HepG2 (cell line): ENCODE measurements around the gene ATP6V1G2. TPM values are rescaled to one million over a fixed set of nuclear protein-coding genes. Genes with fewer than 3 reads are reported as not detected.
A peak's percentile ranks its signal among the peaks of the same experiment; 100 is the strongest.

Experiments used
- ADNP ChIP-seq: sonication (generic); formaldehyde crosslinking; IDR thresholded peaks from 2 replicates; pipeline ENCODE4 v1.4.0; 2020; ENCODE audit warnings: missing genetic modification reagents
- EP300 ChIP-seq, 3 experiments: sonication (generic) in 1 of 3; formaldehyde crosslinking in 1 of 3; IDR thresholded peaks; 2 replicates each; pipeline versions ENCODE4 v1.5.1 to v1.6.1; 2011 to 2020; ENCODE audit warnings: low read depth in 2 of 3, low read length in 2 of 3, borderline replicate concordance in 1 of 3, improper control_type of control experiment in 1 of 3, mild to moderate bottlenecking in 1 of 3, missing genetic modification reagents in 1 of 3, moderate library complexity in 1 of 3
- HES4 ChIP-seq: sonication (generic); formaldehyde crosslinking; IDR thresholded peaks from 2 replicates; pipeline ENCODE4 v1.9.0; 2021; ENCODE audit warnings: mild to moderate bottlenecking, missing genetic modification reagents, borderline replicate concordance
- MYNN ChIP-seq: sonication (generic); formaldehyde crosslinking; IDR thresholded peaks from 2 replicates; pipeline ENCODE4 v1.4.0; 2020; ENCODE audit warnings: mild to moderate bottlenecking, low read depth, missing genetic modification reagents
- NR1H2 ChIP-seq: sonication (generic); formaldehyde crosslinking; IDR thresholded peaks from 2 replicates; pipeline ENCODE4 v1.8.1; 2022; ENCODE audit warnings: low read depth, missing genetic modification reagents, borderline replicate concordance
- PHF5A ChIP-seq: IDR thresholded peaks from one replicate; pipeline ENCODE4 v1.6.1; 2018; ENCODE audit warnings: low read depth, missing genetic modification reagents; ENCODE audit not compliant: unreplicated experiment
- ZFP36L1 ChIP-seq: sonication (generic); formaldehyde crosslinking; IDR thresholded peaks from 2 replicates; pipeline ENCODE4 v1.8.0; 2022; ENCODE audit warnings: mild to moderate bottlenecking, missing genetic modification reagents, moderate library complexity
- ZNF333 ChIP-seq: sonication (generic); formaldehyde crosslinking; IDR thresholded peaks from 2 replicates; pipeline ENCODE4 v1.4.0; 2020; ENCODE audit warnings: mild to moderate bottlenecking, missing genetic modification reagents, borderline replicate concordance
- polyA plus RNA-seq, 8 experiments: library from polyadenylated mRNA; depleted of rRNA in 3 of 8; stranded (reverse) in 7 of 8; unstranded in 1 of 8; fragments of >200 nt; fragmentation: Illumina TruSeq in 4 of 8; extraction: Trizol in 4 of 8; gene quantifications; 2 replicates each; pipeline versions ENCODE4 v1.2.1 to v1.2.3, GENCODE V29; 2011 to 2016; ENCODE audit warnings: low read depth in 4 of 8, missing spikeins in 1 of 8, mixed read lengths in 1 of 8; ENCODE audit not compliant: insufficient read depth in 1 of 8
- total RNA-seq, 5 experiments: library from RNA; depleted of rRNA; stranded (reverse); fragments of >200 nt; fragmentation: Illumina TruSeq; extraction: Trizol; gene quantifications; 2 replicates each; pipeline ENCODE4 v1.2.3, GENCODE V29; 2016; ENCODE audit warnings: low read depth in 1 of 5
- TF ChIP-seq, protein P1 (sequence below): IDR thresholded peaks from 2 replicates; pipeline ENCODE4 v1.4.0; 2020; ENCODE audit warnings: mild to moderate bottlenecking, missing genetic modification reagents
- TF ChIP-seq, protein P2 (sequence below): sonication (generic); formaldehyde crosslinking; IDR thresholded peaks from 2 replicates; pipeline ENCODE4 v1.8.0; 2022; ENCODE audit warnings: missing genetic modification reagents, low read depth, mild to moderate bottlenecking, borderline replicate concordance
- TF ChIP-seq, protein P3 (sequence below): sonication (generic); formaldehyde crosslinking; IDR thresholded peaks from 2 replicates; pipeline ENCODE4 v1.8.1; 2023; ENCODE audit warnings: mild to moderate bottlenecking, missing genetic modification reagents
- TF ChIP-seq, protein P4 (sequence below): sonication (generic); formaldehyde crosslinking; IDR thresholded peaks from 2 replicates; pipeline ENCODE4 v1.4.0; 2020; ENCODE audit warnings: mild to moderate bottlenecking, missing genetic modification reagents

ATP6V1G2 gene
- total and polyA plus RNA-seq, 2 of the 13 experiments (the other 11 are each of a cell fraction or from before 2014, with no cell fraction given): 0.27 to 0.83 TPM

DNA sequence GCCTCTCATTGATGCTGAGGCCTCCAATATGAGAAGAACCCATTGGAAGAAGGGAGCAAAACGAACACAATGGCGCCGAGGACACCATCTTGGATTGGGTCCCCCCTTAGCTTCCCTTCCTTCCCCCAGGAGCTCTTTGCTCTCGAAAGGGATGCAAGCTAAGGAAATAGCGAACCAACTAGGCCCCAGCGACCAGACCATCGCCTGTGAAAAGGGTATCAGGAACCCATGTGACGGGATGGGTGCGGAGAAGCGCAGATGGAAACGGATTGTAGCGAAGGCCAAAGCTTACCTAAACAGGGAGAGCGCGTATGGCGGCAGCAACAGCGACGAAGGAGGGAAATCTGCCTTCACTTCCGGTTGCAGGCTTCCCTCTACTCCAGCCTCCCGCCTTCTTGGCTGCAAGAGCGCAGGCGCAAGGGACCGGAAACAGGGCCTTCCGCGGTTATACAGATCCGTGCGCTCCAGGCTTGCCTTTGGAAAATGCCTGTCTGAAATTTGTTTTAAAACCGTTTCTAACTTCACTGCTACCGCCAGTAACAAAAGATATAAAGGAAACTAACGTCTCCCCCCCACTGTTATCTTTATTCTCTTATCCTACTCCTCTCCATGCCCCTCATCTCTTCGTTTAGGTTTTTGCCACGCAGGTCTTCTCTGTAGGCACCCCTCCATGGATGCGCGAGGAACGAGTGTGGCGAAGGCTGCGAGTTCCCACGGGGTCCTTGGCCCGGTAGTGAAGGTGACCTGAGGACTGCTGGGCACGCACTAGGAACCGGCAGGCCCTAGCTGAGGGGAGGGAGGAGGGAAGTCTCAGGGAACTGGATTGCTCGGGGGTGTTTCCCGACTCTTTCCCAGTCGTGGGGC is 4.5 kb downstream of the ATP6V1G2 start, which contains the start of gene DDX39B (continued):
- TF ChIP-seq, protein P1, sequence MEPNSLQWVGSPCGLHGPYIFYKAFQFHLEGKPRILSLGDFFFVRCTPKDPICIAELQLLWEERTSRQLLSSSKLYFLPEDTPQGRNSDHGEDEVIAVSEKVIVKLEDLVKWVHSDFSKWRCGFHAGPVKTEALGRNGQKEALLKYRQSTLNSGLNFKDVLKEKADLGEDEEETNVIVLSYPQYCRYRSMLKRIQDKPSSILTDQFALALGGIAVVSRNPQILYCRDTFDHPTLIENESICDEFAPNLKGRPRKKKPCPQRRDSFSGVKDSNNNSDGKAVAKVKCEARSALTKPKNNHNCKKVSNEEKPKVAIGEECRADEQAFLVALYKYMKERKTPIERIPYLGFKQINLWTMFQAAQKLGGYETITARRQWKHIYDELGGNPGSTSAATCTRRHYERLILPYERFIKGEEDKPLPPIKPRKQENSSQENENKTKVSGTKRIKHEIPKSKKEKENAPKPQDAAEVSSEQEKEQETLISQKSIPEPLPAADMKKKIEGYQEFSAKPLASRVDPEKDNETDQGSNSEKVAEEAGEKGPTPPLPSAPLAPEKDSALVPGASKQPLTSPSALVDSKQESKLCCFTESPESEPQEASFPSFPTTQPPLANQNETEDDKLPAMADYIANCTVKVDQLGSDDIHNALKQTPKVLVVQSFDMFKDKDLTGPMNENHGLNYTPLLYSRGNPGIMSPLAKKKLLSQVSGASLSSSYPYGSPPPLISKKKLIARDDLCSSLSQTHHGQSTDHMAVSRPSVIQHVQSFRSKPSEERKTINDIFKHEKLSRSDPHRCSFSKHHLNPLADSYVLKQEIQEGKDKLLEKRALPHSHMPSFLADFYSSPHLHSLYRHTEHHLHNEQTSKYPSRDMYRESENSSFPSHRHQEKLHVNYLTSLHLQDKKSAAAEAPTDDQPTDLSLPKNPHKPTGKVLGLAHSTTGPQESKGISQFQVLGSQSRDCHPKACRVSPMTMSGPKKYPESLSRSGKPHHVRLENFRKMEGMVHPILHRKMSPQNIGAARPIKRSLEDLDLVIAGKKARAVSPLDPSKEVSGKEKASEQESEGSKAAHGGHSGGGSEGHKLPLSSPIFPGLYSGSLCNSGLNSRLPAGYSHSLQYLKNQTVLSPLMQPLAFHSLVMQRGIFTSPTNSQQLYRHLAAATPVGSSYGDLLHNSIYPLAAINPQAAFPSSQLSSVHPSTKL (CRISPR knock-in tag): no peak; the same call in 1 of the 2 replicates
- TF ChIP-seq ZFP36L1 (CRISPR knock-in tag) (peak; percentile 73; the same call in 1 of the 2 replicates), MYNN (CRISPR knock-in tag) (0 out of 2 replicates have a peak, but pooled peaks have one; percentile 25), NR1H2 (no peak), HES4 (peak; percentile 91), ADNP (CRISPR knock-in tag) (no peak), EP300 (IDR thresholded peaks at IDR 0.05; ENCODE audit: low read depth in 2 of 2, low read length in 2 of 2) (peak; percentile 33 to 60; a peak in 2 of 4 replicates), EP300 (CRISPR knock-in tag; IDR thresholded peaks at IDR 0.05; ENCODE audit: borderline replicate concordance) (peak; percentile 40; the same call in 1 of the 2 replicates), PHF5A (no peak), ZNF333 (CRISPR knock-in tag) (peak; percentile 95)
- TF ChIP-seq, protein P2, sequence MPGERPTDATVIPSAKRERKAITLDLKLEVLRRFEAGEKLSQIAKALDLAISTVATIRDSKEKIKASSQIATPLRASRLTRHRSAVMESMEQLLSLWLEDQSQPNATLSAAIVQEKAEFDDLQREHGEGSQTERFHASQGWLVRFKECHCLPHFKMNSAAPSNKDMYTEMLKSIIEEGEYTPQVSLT (CRISPR knock-in tag): peak; percentile 56; the same call in 1 of the 2 replicates
- TF ChIP-seq, protein P3, sequence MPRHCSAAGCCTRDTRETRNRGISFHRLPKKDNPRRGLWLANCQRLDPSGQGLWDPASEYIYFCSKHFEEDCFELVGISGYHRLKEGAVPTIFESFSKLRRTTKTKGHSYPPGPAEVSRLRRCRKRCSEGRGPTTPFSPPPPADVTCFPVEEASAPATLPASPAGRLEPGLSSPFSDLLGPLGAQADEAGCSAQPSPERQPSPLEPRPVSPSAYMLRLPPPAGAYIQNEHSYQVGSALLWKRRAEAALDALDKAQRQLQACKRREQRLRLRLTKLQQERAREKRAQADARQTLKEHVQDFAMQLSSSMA (CRISPR knock-in tag): peak; percentile 61; the same call in 1 of the 2 replicates
- TF ChIP-seq, protein P4, sequence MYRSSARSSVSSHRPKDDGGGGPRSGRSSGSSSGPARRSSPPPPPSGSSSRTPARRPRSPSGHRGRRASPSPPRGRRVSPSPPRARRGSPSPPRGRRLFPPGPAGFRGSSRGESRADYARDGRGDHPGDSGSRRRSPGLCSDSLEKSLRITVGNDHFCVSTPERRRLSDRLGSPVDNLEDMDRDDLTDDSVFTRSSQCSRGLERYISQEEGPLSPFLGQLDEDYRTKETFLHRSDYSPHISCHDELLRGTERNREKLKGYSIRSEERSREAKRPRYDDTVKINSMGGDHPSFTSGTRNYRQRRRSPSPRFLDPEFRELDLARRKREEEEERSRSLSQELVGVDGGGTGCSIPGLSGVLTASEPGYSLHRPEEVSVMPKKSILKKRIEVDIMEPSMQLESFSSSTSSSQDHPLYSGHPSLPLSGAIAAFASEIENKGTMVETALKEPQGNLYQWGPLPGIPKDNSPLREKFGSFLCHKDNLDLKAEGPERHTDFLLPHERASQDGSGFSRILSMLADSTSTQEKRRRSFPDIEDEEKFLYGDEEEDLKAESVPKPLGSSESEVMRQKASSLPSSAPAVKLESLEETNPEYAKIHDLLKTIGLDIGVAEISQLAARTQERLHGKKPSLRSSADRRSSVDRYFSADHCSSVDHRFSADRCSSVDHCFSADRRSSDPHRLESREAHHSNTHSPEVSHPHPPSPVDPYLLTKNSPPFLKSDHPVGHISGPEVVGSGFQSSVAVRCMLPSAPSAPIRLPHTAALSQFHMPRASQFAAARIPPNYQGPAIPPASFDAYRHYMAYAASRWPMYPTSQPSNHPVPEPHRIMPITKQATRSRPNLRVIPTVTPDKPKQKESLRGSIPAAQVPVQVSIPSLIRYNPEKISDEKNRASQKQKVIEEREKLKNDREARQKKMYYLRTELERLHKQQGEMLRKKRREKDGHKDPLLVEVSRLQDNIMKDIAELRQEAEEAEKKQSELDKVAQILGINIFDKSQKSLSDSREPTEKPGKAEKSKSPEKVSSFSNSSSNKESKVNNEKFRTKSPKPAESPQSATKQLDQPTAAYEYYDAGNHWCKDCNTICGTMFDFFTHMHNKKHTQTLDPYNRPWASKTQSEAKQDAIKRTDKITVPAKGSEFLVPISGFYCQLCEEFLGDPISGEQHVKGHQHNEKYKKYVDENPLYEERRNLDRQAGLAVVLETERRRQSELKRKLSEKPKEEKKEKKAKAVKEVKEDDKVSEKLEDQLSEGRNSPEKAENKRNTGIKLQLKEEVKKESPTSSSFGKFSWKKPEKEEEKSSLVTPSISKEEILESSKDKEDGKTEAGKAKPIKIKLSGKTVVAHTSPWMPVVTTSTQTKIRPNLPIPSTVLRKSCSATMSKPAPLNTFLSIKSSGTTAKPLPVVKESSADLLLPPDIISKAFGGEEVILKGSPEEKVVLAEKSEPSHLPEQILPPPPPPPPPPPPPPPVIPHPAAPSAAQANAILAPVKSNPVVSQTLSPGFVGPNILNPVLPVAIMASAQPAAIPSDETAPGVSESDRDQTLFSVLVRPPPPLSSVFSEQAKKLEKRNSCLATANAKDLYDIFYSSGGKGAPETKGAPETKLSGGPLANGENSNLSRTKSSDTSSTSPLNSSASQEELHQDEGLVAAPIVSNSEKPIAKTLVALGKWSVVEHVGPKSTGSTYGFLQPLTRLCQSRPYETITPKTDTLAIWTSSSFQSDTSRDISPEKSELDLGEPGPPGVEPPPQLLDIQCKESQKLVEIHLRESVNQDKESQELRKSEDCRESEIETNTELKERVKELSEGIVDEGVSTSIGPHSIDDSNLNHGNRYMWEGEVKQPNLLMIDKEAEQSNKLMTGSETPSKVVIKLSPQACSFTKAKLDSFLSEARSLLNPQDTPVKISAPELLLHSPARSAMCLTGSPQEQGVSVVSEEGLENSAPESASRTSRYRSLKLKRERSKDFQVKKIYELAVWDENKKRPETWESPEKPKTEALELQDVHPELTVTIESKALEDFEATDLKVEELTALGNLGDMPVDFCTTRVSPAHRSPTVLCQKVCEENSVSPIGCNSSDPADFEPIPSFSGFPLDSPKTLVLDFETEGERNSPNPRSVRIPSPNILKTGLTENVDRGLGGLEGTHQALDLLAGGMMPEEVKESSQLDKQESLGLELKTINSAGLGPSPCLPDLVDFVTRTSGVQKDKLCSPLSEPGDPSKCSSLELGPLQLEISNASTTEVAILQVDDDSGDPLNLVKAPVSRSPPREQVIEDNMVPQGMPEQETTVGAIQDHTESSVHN (CRISPR knock-in tag): no peak
